PC-9 (cell line): Measurements from ENCODE around the gene MAN1C1.

Source experiments
- EZH2 ChIP-seq: fragments of 200-600 bp; sonication (generic); IDR thresholded peaks from 2 replicates; pipeline ENCODE4 v1.8.0; 2017; ENCODE audit warnings: antibody characterized with exemption, low read depth
- TF ChIP-seq, protein P1 (sequence below): fragments of 200-600 bp; sonication (generic); conservative IDR thresholded peaks from 2 replicates; pipeline ENCODE4 v1.6.1; 2017; ENCODE audit warnings: mixed run types, antibody characterized with exemption, mild to moderate bottlenecking, moderate library complexity

DNA sequence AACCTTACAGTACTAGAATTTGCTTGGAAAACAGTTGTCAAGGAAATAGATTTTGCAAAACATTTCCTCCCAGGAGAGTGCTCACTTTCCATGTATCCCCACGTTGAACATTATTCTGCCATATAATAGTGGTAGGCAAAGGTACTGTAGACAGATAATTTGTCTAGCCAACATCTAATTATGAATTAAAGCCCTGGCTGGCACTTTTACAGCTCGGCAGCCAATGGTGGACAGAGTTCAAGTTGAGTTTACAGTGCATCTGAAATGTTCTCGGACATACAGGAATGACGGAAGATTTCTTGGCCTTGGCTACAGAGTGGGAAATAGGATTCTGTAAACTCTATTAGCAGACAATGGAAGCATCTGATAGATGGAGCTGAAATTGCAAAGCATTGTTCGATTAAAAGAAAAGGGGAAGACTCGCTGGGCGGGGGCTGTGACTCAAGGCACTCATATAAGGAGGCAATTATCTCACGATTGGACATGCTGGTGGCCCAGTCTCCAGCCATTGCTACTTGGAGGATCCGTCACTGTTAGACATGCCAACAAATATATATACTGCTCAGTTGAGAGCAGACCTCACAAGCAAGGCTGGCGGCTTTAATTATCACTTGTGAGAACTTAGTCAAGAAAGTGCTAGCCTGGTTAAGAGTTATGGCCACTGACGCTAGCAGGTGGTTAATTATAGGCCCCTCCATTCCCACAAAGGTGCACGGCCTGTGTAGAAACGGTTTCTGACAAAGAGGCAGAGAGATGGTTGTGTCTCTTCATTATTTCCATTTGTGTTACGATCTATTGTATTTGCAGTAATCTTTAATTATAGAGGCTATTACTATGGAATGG is 48.0 kb downstream of the MAN1C1 start:
- TF ChIP-seq, protein P1, sequence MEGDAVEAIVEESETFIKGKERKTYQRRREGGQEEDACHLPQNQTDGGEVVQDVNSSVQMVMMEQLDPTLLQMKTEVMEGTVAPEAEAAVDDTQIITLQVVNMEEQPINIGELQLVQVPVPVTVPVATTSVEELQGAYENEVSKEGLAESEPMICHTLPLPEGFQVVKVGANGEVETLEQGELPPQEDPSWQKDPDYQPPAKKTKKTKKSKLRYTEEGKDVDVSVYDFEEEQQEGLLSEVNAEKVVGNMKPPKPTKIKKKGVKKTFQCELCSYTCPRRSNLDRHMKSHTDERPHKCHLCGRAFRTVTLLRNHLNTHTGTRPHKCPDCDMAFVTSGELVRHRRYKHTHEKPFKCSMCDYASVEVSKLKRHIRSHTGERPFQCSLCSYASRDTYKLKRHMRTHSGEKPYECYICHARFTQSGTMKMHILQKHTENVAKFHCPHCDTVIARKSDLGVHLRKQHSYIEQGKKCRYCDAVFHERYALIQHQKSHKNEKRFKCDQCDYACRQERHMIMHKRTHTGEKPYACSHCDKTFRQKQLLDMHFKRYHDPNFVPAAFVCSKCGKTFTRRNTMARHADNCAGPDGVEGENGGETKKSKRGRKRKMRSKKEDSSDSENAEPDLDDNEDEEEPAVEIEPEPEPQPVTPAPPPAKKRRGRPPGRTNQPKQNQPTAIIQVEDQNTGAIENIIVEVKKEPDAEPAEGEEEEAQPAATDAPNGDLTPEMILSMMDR = no peak
- no peak for TF ChIP-seq EZH2
